ENCODE results near the gene PHACTR3. TPM values are rescaled to one million over a fixed set of nuclear protein-coding genes. Genes with fewer than 3 reads are reported as not detected.
A peak's percentile ranks its signal among the peaks of the same experiment; 100 is the strongest.

The PHACTR3 gene
- total RNA-seq, 6 experiments from 2014 or later, result 0.12 to 0.35 (median 0.23) TPM; not detected in 2

GRCh38 chr20:59568509-59569024 lies 35.8 kb upstream of the PHACTR3 start:
- ATAC-seq, result no peak
- 54% methylated on average over 6 of the region's 10 CpGs for WGBS (ENCODE audit: insufficient coverage, low coverage, low lambda C conversion rate, missing lambda C conversion rate)
- intact Hi-C loops (cut with DNase I), result no loop called here

DNA sequence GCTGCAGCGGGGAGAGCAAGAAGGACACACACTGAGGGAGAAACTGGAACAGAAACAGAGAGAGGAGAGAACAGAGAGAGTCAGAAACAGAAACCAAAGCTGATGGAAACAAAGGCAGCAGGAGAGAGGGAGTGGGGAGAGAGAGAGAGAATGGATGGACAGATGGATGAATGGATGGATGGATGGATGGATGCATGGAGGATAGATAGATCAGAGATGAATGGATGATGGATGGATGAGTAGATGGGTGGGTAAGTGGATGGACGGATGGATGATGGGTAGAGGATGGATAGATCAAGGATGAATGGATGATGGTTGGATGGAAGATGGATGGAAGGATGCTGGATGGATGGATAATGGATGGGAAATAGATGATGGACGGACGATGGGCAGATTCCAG lies 35.0 kb upstream of the PHACTR3 start:
- intact Hi-C loops (cut with DNase I), result no loop called here
- H3K4me3 ChIP-seq, result no peak overlapping the region
- no peaks in the 10 kb centered on the region for H3K36me3 ChIP-seq
- H3K27ac ChIP-seq, result no peak overlapping the region
- ATAC-seq (no peak), DNase-seq (no peak)
- TF ChIP-seq POLR2A (IDR thresholded peaks at IDR 0.05) (no peak), CTCF (IDR thresholded peaks at IDR 0.05) (no peak)
- WGBS (ENCODE audit: insufficient coverage, low coverage, low lambda C conversion rate, missing lambda C conversion rate), result 36% methylated on average over 4 of the region's 4 CpGs
- no peaks in the 10 kb centered on the region for H3K9me3 ChIP-seq
- H3K4me1 ChIP-seq, result peaks cover 0 to 3% (median 0%) of the 10 kb centered on the region in 4 donors
- peaks cover 0 to 5% of the 10 kb centered on the region in 2 donors for H3K27me3 ChIP-seq

More at GRCh38 chr20:59568509-59569024, 35.8 kb upstream of the PHACTR3 start:
- Histone ChIP-seq H3K4me1 (peaks cover 0 to 3% (median 0%) of the 10 kb centered on the region in 4 donors), H3K27me3 (peaks cover 0 to 5% of the 10 kb centered on the region in 2 donors), H3K36me3 (no peaks in the 10 kb centered on the region), H3K9me3 (no peaks in the 10 kb centered on the region), H3K27ac (no peak overlapping the region), H3K4me3 (no peak overlapping the region)
- TF ChIP-seq POLR2A (IDR thresholded peaks at IDR 0.05) (no peak), CTCF (IDR thresholded peaks at IDR 0.05) (no peak)
- DNase-seq, result peak in 1 of 3 donors; percentile 26

- no peaks in the 10 kb centered on the region for H3K36me3 ChIP-seq
- DNase-seq (peak in 1 of 3 donors; percentile 39), ATAC-seq (no peak)
- no peak for TF ChIP-seq CTCF (IDR thresholded peaks at IDR 0.05)
- TF ChIP-seq POLR2A (IDR thresholded peaks at IDR 0.05), result no peak
- intact Hi-C loops (cut with DNase I), result no loop called here
- no peak overlapping the region for H3K27ac ChIP-seq
- peaks cover 0 to 5% of the 10 kb centered on the region in 2 donors for H3K27me3 ChIP-seq
- H3K4me3 ChIP-seq, result no peak overlapping the region
- peaks cover 0 to 3% (median 0%) of the 10 kb centered on the region in 4 donors for H3K4me1 ChIP-seq
- no peaks in the 10 kb centered on the region for H3K9me3 ChIP-seq
- WGBS (ENCODE audit: insufficient coverage, low coverage, low lambda C conversion rate, missing lambda C conversion rate), result 42% methylated on average over 7 of the region's 7 CpGs
Measured at GRCh38 chr20:59571151-59571550, 33.2 kb upstream of the PHACTR3 start.

DNA sequence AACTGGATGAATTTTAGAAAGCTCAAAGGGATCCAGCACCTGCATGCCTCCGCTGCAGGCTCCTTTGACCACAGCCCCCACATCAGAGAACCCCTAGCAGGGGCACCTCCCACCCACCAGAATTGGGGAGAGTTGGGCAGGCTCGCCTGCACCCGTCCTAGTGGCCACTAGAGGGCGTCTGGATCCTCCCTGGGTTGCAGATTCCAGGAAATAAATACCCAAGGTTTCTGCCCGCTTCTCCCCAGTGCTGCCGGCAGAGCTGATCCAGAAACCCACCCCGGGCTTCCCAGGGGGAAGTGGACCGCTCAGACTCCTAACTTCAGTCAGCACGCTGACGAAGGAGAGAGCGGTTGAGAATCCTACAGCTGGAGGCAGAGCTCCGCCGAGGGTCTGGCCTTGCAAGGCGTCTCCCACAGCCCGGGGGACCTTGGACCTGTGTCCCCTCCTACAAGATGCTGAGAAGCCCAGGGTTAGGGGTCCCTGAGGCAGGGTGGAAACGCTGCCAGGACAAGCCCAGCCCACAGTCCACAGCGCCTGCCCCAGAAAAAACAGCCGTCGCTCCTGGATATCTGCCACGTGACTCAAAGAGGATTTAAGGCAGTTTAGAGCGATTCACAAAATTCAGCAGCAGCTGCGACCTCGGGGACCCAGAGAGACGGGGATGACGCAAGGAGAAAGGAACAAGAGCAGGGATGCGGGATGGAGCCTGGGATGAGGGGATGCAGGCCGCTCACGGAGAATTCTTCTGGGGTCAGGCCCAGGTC lies 32.6 kb upstream of the PHACTR3 start:
- intact Hi-C loops (cut with DNase I), result no loop called here
- 11% methylated on average over 14 of the region's 28 CpGs for WGBS (ENCODE audit: insufficient coverage, low coverage, low lambda C conversion rate, missing lambda C conversion rate)
- ATAC-seq, result peak; percentile 71 to 89 (median 84)
- Histone ChIP-seq H3K4me1 (peaks cover 0 to 3% (median 0%) of the 10 kb centered on the region in 4 donors), H3K27me3 (peaks cover 0 to 5% of the 10 kb centered on the region in 2 donors), H3K36me3 (no peaks in the 10 kb centered on the region), H3K9me3 (no peaks in the 10 kb centered on the region), H3K27ac (no peak overlapping the region), H3K4me3 (peak overlapping the region in 2 of 3 donors; percentile 18 to 35)
- TF ChIP-seq POLR2A (IDR thresholded peaks at IDR 0.05), result no peak
- TF ChIP-seq CTCF (IDR thresholded peaks at IDR 0.05), result peak; percentile 71 to 98 (median 94)
- peak; percentile 55 to 71 (median 60) for DNase-seq

All from right lobe of liver (tissue), 6 donors.